A673 (cell line): ENCODE data around the gene RHCG. TPM values are rescaled to one million over a fixed set of nuclear protein-coding genes. Genes with fewer than 3 reads are reported as not detected.

Source experiments
- BruUV-seq: library from RNA; stranded (reverse); fragments of 400-500 nt; replicated peaks from 2 replicates; lab custom pipeline; 2021; lab: Mats Ljungman, UMichigan
- CTCF ChIA-PET: fragments of 300-600 bp; sonication (Branson Sonifier 250); formaldehyde crosslinking; loops from one replicate; lab custom pipeline; 2022; ENCODE audit warnings: antibody characterized with exemption; lab: Charles Lee
- POLR2A ChIA-PET: fragments of 300-600 bp; sonication (Branson Sonifier 250); formaldehyde crosslinking; loops from one replicate; lab custom pipeline; 2022; ENCODE audit warnings: antibody characterized with exemption; ENCODE audit not compliant: low non-redundant PET; lab: Charles Lee
- DNase-seq: peaks from one replicate; pipeline ENCODE4 v3.0.0-alpha.2; 2015; ENCODE audit warnings: low spot score
- H3K27ac ChIP-seq: fragments of 200-600 bp; sonication (generic); 2 replicates; pipeline ENCODE4 v1.5.1; 2016; ENCODE audit warnings: mixed run types, low read depth, mild to moderate bottlenecking, mixed read lengths, antibody characterized with exemption, low read length; ENCODE audit not compliant: poor library complexity, severe bottlenecking
- H3K27me3 ChIP-seq: fragments of 200-600 bp; sonication (generic); replicated peaks from 2 replicates; pipeline ENCODE4 v1.6.1; 2017; ENCODE audit warnings: mixed run types, low read depth, mild to moderate bottlenecking, mixed read lengths, antibody characterized with exemption, low read length; ENCODE audit not compliant: insufficient read depth, poor library complexity
- H3K36me3 ChIP-seq: fragments of 200-600 bp; sonication (generic); 2 replicates; pipeline ENCODE4 v1.6.1; 2016; ENCODE audit warnings: mixed run types, mild to moderate bottlenecking, mixed read lengths, antibody characterized with exemption, low read length; ENCODE audit not compliant: insufficient read depth, poor library complexity, severe bottlenecking
- H3K4me1 ChIP-seq: fragments of 200-600 bp; sonication (generic); 2 replicates; pipeline ENCODE4 v1.6.1; 2017; ENCODE audit warnings: mixed run types, mild to moderate bottlenecking, mixed read lengths, antibody characterized with exemption, low read length; ENCODE audit not compliant: insufficient read depth, poor library complexity, severe bottlenecking
- H3K4me3 ChIP-seq: fragments of 200-600 bp; sonication (generic); 2 replicates; pipeline ENCODE4 v1.5.1; 2016; ENCODE audit warnings: low read depth, mixed run types, mild to moderate bottlenecking, mixed read lengths, low read length; ENCODE audit not compliant: poor library complexity, severe bottlenecking
- H3K9me3 ChIP-seq: fragments of 200-600 bp; sonication (generic); 2 replicates; pipeline ENCODE4 v1.6.1; 2016; ENCODE audit warnings: mixed run types, low read depth, mild to moderate bottlenecking, mixed read lengths, antibody characterized with exemption, low read length; ENCODE audit not compliant: poor library complexity, severe bottlenecking
- CTCF ChIP-seq: fragments of 300-800, 200-600 bp; sonication (generic); conservative IDR thresholded peaks from 2 replicates; pipeline ENCODE4 v1.5.1; 2017; ENCODE audit warnings: low read depth, mild to moderate bottlenecking, antibody characterized with exemption, low read length, moderate library complexity, mixed read lengths
- EZH2 ChIP-seq: fragments of 200-600 bp; sonication (generic); IDR thresholded peaks from 2 replicates; pipeline ENCODE4 v1.6.1; 2017; ENCODE audit warnings: borderline replicate concordance, low read depth, mild to moderate bottlenecking, mixed read lengths, antibody characterized with exemption, low read length; ENCODE audit not compliant: poor library complexity, severe bottlenecking
- intact Hi-C: fragments of 100-400 bp; cut with micrococcal nuclease; formaldehyde crosslinking; loops from one replicate; pipeline ENCODE4 v1.10.0; 2022; ENCODE audit not compliant: unreplicated experiment
- total RNA-seq: library from RNA; stranded (reverse); gene quantifications from 2 replicates; pipeline ENCODE4 v1.2.3, GENCODE V29; 2021

The RHCG gene
- total RNA-seq, 1 experiment from 2014 or later = 1.4 TPM

- no peaks in the 10 kb centered on the region for H3K36me3 ChIP-seq
- H3K4me1 ChIP-seq = no peaks in the 10 kb centered on the region
- POLR2A ChIA-PET = no interaction called here
- intact Hi-C loops = no loop called here
- H3K4me3 ChIP-seq = no peak overlapping the region
- DNase-seq = no peak
- H3K27me3 ChIP-seq = no peaks in the 10 kb centered on the region
- BruUV-seq = no TSS peak
- no peaks in the 10 kb centered on the region for H3K9me3 ChIP-seq
- H3K27ac ChIP-seq = no peak overlapping the region
- CTCF ChIA-PET = no interaction called here
- TF ChIP-seq EZH2 = no peak
- TF ChIP-seq CTCF = no peak
These were observed 40.8 kb downstream of the RHCG start for GRCh38 chr15:89455535-89455934.

GRCh38 chr15:89452330-89452836 is 44.0 kb downstream of the RHCG start:
- TF ChIP-seq CTCF (no peak), EZH2 (no peak)
- no TSS peak for BruUV-seq
- ChIA-PET CTCF (interaction anchor here (0.7 kb wide), 1 partner anchor 381 kb away, joined by 3 read pairs; no protein-coding TSS in a partner anchor), POLR2A (no interaction called here)
- DNase-seq = no peak
- Histone ChIP-seq H3K9me3 (no peaks in the 10 kb centered on the region), H3K36me3 (no peaks in the 10 kb centered on the region), H3K27me3 (no peaks in the 10 kb centered on the region), H3K27ac (no peak overlapping the region), H3K4me3 (no peak overlapping the region), H3K4me1 (no peaks in the 10 kb centered on the region)
- intact Hi-C loops = no loop called here

GRCh38 chr15:89451846-89452245 is 44.5 kb downstream of the RHCG start:
- Histone ChIP-seq H3K4me1 (no peaks in the 10 kb centered on the region), H3K27ac (no peak overlapping the region), H3K27me3 (no peaks in the 10 kb centered on the region), H3K4me3 (no peak overlapping the region), H3K9me3 (no peaks in the 10 kb centered on the region), H3K36me3 (no peaks in the 10 kb centered on the region)
- TF ChIP-seq EZH2 (no peak), CTCF (no peak)
- ChIA-PET POLR2A (no interaction called here), CTCF (interaction anchor here (0.7 kb wide), 1 partner anchor 381 kb away, joined by 3 read pairs; no protein-coding TSS in a partner anchor)
- no TSS peak for BruUV-seq
- DNase-seq = no peak
- intact Hi-C loops = no loop called here
